IMR-90 (cell line): ENCODE results near the gene PCDHB10. TPM values are rescaled to one million over a fixed set of nuclear protein-coding genes. Genes with fewer than 3 reads are reported as not detected.
"Not testable (repeated sequence)": the region's sequence is repeated elsewhere in the genome, so short reads cannot be mapped to it uniquely, and the experiment has no call there.

Source experiments
- ATAC-seq: fragments of 200-7000 bp; cut with Tn5 transposase; 2 replicates; pipeline ENCODE4 v1.9.1; 2020; ENCODE audit warnings: low read depth, mild to moderate bottlenecking, moderate library complexity
- BruUV-seq: library from RNA; stranded (reverse); fragments of 400-500 nt; replicated peaks from 2 replicates; lab custom pipeline; 2021; lab: Mats Ljungman, UMichigan
- CTCF ChIA-PET: fragments of 300-600 bp; formaldehyde crosslinking; extraction: SDS; loops from one replicate; lab custom pipeline; 2021; ENCODE audit warnings: antibody characterized with exemption; lab: Yijun Ruan, JAX
- POLR2A ChIA-PET: fragments of 300-600 bp; sonication (Branson Sonifier 250); formaldehyde crosslinking; loops from one replicate; lab custom pipeline; 2022; ENCODE audit warnings: antibody characterized with exemption; ENCODE audit not compliant: unreplicated experiment; lab: Charles Lee
- DNase-seq: peaks from one replicate; pipeline ENCODE4 v3.0.0; 2013
- H2AFZ ChIP-seq: replicated peaks from 2 replicates; pipeline ENCODE3; 2013; ENCODE audit warnings: low read length, mild to moderate bottlenecking; ENCODE audit not compliant: poor library complexity
- H2AK5ac ChIP-seq: 2 replicates; pipeline ENCODE4 v1.6.1; 2013; ENCODE audit warnings: low read depth, low read length, inconsistent platforms
- H2AK9ac ChIP-seq: replicated peaks from 2 replicates; pipeline ENCODE3; 2013; ENCODE audit warnings: mild to moderate bottlenecking, low read depth, low read length, moderate library complexity; ENCODE audit not compliant: poor library complexity
- H2BK120ac ChIP-seq: 2 replicates; pipeline ENCODE4 v1.6.1; 2013; ENCODE audit warnings: low read depth, low read length, inconsistent platforms
- H2BK15ac ChIP-seq: 3 replicates; pipeline ENCODE4 v1.6.1; 2013; ENCODE audit warnings: low read depth, low read length, inconsistent platforms
- H2BK20ac ChIP-seq: 2 replicates; pipeline ENCODE4 v1.6.1; 2013; ENCODE audit warnings: low read depth, mild to moderate bottlenecking, inconsistent platforms, low read length, moderate library complexity
- H2BK5ac ChIP-seq: 2 replicates; pipeline ENCODE4 v1.6.1; 2013; ENCODE audit warnings: mild to moderate bottlenecking, low read depth, low read length, inconsistent platforms; ENCODE audit not compliant: poor library complexity, severe bottlenecking
- H3K14ac ChIP-seq: replicated peaks from 2 replicates; pipeline ENCODE4 v1.6.1; 2013; ENCODE audit warnings: low read depth, low read length, inconsistent platforms
- H3K18ac ChIP-seq: 2 replicates; pipeline ENCODE4 v1.6.1; 2013; ENCODE audit warnings: low read depth, low read length, control low read depth
- H3K23ac ChIP-seq: 2 replicates; pipeline ENCODE4 v1.6.1; 2013; ENCODE audit warnings: low read depth, low read length, inconsistent platforms
- H3K27ac ChIP-seq: 2 replicates; pipeline ENCODE4 v1.5.1; 2013; ENCODE audit warnings: mild to moderate bottlenecking, control low read depth, low read length; ENCODE audit not compliant: insufficient read depth
- H3K27me3 ChIP-seq: 2 replicates; pipeline ENCODE4 v1.6.1; 2013; ENCODE audit warnings: low read length; ENCODE audit not compliant: control insufficient read depth, insufficient read depth
- H3K36me3 ChIP-seq: 2 replicates; pipeline ENCODE4 v1.6.1; 2013; ENCODE audit warnings: low read length, mixed read lengths; ENCODE audit not compliant: control insufficient read depth, insufficient read depth
- H3K4ac ChIP-seq: 2 replicates; pipeline ENCODE4 v1.6.1; 2013; ENCODE audit warnings: low read depth, low read length, inconsistent platforms
- H3K4me1 ChIP-seq: 2 replicates; pipeline ENCODE4 v1.6.1; 2013; ENCODE audit warnings: low read length, mixed read lengths; ENCODE audit not compliant: control insufficient read depth, insufficient read depth
- H3K4me2 ChIP-seq: 2 replicates; pipeline ENCODE4 v1.6.1; 2013; ENCODE audit warnings: low read depth, mild to moderate bottlenecking, control low read depth, low read length, moderate library complexity
- H3K4me3 ChIP-seq: 2 replicates; pipeline ENCODE4 v1.5.1; 2013; ENCODE audit warnings: low read depth, mild to moderate bottlenecking, control low read depth, low read length, moderate library complexity; ENCODE audit not compliant: insufficient read depth
- H3K56ac ChIP-seq: 2 replicates; pipeline ENCODE4 v1.6.1; 2013; ENCODE audit warnings: low read length, inconsistent platforms; ENCODE audit not compliant: insufficient read depth; ENCODE audit errors: extremely low read depth
- H3K79me1 ChIP-seq, 2 experiments: 2 replicates each; pipeline ENCODE4 v1.6.1; 2013; ENCODE audit warnings: low read length in 2 of 2, inconsistent platforms in 1 of 2, low read depth in 1 of 2
- H3K9ac ChIP-seq: 2 replicates; pipeline ENCODE4 v1.6.1; 2013; ENCODE audit warnings: low read depth, low read length, control low read depth
- H3K9me1 ChIP-seq: 2 replicates; pipeline ENCODE4 v1.6.1; 2013; ENCODE audit warnings: low read length, inconsistent platforms; ENCODE audit not compliant: insufficient read depth
- H3K9me3 ChIP-seq: 2 replicates; pipeline ENCODE4 v1.6.1; 2013; ENCODE audit warnings: low read length; ENCODE audit not compliant: control insufficient read depth, insufficient read depth
- H4K20me1 ChIP-seq: 2 replicates; pipeline ENCODE4 v1.6.1; 2013; ENCODE audit warnings: low read length, inconsistent platforms; ENCODE audit not compliant: insufficient read depth
- H4K5ac ChIP-seq: 2 replicates; pipeline ENCODE4 v1.6.1; 2013; ENCODE audit warnings: mild to moderate bottlenecking, low read depth, low read length, control low read depth
- H4K8ac ChIP-seq, 2 experiments: 2 replicates each; pipeline ENCODE4 v1.6.1; 2013; ENCODE audit warnings: low read depth in 2 of 2, low read length in 2 of 2, control low read depth in 1 of 2, inconsistent platforms in 1 of 2
- H4K91ac ChIP-seq: 2 replicates; pipeline ENCODE4 v1.6.1; 2013; ENCODE audit warnings: low read depth, low read length, inconsistent platforms; ENCODE audit not compliant: insufficient read depth
- WGBS, 2 experiments: methylation state at CpG; one replicate each; pipeline versions ENCODE4 v1.1.5 to v1.1.7; 2013; ENCODE audit warnings: missing lambda C conversion rate in 2 of 2; ENCODE audit not compliant: insufficient read length in 1 of 2; ENCODE audit errors: extremely low coverage in 2 of 2; 5-methylcytosine and 5-hydroxymethylcytosine counted together
- dilution Hi-C: fragments of 300-500 bp; cut with HindIII; formaldehyde crosslinking; loops from one replicate; pipeline ENCODE4 v1.14.3; 2018; ENCODE audit warnings: low sequenced_read_pairs; ENCODE audit not compliant: unreplicated experiment
- in situ Hi-C: fragments of 300-500 bp; cut with MboI; formaldehyde crosslinking; loops from 3 replicates; pipeline ENCODE4 v1.14.3; 2019; ENCODE audit warnings: low sequenced_read_pairs, inconsistent platforms, mixed read lengths
- intact Hi-C: fragments of 100-400 bp; cut with micrococcal nuclease; formaldehyde crosslinking; loops from 2 replicates; pipeline ENCODE4 v1.10.0; 2022
- polyA plus RNA-seq, 3 experiments: library from polyadenylated mRNA; depleted of rRNA; stranded (reverse); fragments of >200 nt; gene quantifications; 2 replicates each; pipeline ENCODE4 v1.2.3, GENCODE V29; 2012; ENCODE audit warnings: low replicate concordance in 1 of 3
- total RNA-seq: library from RNA; depleted of rRNA; stranded (reverse); fragments of >200 nt; gene quantifications from 2 replicates; pipeline ENCODE4 v1.2.3, GENCODE V29; 2012

PCDHB10 gene
- total and polyA plus RNA-seq, 2 of the 4 experiments (the other 2 are of a cell fraction): 0.18 to 0.22 TPM

GRCh38 chr5:141215504-141215903 is 23.4 kb downstream of the PCDHB10 start:
- H3K36me3 ChIP-seq, H2BK5ac ChIP-seq, H2BK15ac ChIP-seq, H3K18ac ChIP-seq, H2AK9ac ChIP-seq, ATAC-seq, H4K91ac ChIP-seq, H3K79me1 ChIP-seq, H3K9ac ChIP-seq, H3K4me2 ChIP-seq, H2BK20ac ChIP-seq, dilution Hi-C loops, H4K8ac ChIP-seq, H3K4me3 ChIP-seq, H4K20me1 ChIP-seq, H3K9me1 ChIP-seq, H4K5ac ChIP-seq, BruUV-seq, H3K4me1 ChIP-seq, CTCF ChIA-PET, H3K14ac ChIP-seq, H3K56ac ChIP-seq, in situ Hi-C loops, H2BK120ac ChIP-seq, H3K23ac ChIP-seq, H3K27ac ChIP-seq, H3K27me3 ChIP-seq, POLR2A ChIA-PET, H2AK5ac ChIP-seq, H3K4ac ChIP-seq, H2AFZ ChIP-seq, intact Hi-C loops, DNase-seq: not testable (repeated sequence)
- peaks cover 20% of the 10 kb centered on the region; the same call in 1 of the 2 replicates for H3K9me3 ChIP-seq
- 33% methylated on average over 14 of the region's 40 CpGs; no CpG with 5 or more reads in 1 of the 2 experiments for WGBS, 2 experiments

GRCh38 chr5:141216035-141216434 is 23.9 kb downstream of the PCDHB10 start:
- H3K23ac ChIP-seq, POLR2A ChIA-PET, H3K18ac ChIP-seq, H3K4ac ChIP-seq, H4K91ac ChIP-seq, H4K20me1 ChIP-seq, intact Hi-C loops, dilution Hi-C loops, H4K5ac ChIP-seq, H3K27me3 ChIP-seq, H3K56ac ChIP-seq, DNase-seq, H3K9ac ChIP-seq, H3K36me3 ChIP-seq, H3K14ac ChIP-seq, H2AK5ac ChIP-seq, H3K79me1 ChIP-seq, ATAC-seq, H2AK9ac ChIP-seq, BruUV-seq, H2BK120ac ChIP-seq, in situ Hi-C loops, H3K9me1 ChIP-seq, H3K4me3 ChIP-seq, H3K4me2 ChIP-seq, H2BK5ac ChIP-seq, H2AFZ ChIP-seq, CTCF ChIA-PET, H3K4me1 ChIP-seq, H2BK20ac ChIP-seq, H2BK15ac ChIP-seq, H3K27ac ChIP-seq, H4K8ac ChIP-seq: not testable (repeated sequence)
- H3K9me3 ChIP-seq: peaks cover 18% of the 10 kb centered on the region; the same call in 1 of the 2 replicates
- WGBS, 2 experiments: no CpG with 5 or more reads among the region's 26 CpGs
